ENCODE measurements around the gene AUNIP. TPM values are rescaled to one million over a fixed set of nuclear protein-coding genes. Genes with fewer than 3 reads are reported as not detected.

Gene AUNIP
- total and polyA plus RNA-seq, 3 donors from 2014 or later: 14.1 to 28.5 (median 22.5) TPM

- Histone ChIP-seq H3K27me3 (no peaks in the 10 kb centered on the region), H3K4me3 (no peak overlapping the region), H3K9me3 (no peaks in the 10 kb centered on the region), H3K36me3 (ENCODE audit: low read depth, missing control alignments) (no peaks in the 10 kb centered on the region), H3K4me1 (peaks cover 17% of the 10 kb centered on the region), H3K27ac (no peak overlapping the region)
- 78 to 82% methylated on average over 9 of the region's 9 CpGs for WGBS, 2 donors
- DNase-seq: no peak
- intact Hi-C loops (cut with DNase I; ENCODE audit: low total_unique reads): no loop called here
- TF ChIP-seq, protein P1, sequence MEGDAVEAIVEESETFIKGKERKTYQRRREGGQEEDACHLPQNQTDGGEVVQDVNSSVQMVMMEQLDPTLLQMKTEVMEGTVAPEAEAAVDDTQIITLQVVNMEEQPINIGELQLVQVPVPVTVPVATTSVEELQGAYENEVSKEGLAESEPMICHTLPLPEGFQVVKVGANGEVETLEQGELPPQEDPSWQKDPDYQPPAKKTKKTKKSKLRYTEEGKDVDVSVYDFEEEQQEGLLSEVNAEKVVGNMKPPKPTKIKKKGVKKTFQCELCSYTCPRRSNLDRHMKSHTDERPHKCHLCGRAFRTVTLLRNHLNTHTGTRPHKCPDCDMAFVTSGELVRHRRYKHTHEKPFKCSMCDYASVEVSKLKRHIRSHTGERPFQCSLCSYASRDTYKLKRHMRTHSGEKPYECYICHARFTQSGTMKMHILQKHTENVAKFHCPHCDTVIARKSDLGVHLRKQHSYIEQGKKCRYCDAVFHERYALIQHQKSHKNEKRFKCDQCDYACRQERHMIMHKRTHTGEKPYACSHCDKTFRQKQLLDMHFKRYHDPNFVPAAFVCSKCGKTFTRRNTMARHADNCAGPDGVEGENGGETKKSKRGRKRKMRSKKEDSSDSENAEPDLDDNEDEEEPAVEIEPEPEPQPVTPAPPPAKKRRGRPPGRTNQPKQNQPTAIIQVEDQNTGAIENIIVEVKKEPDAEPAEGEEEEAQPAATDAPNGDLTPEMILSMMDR (IDR thresholded peaks at IDR 0.05): no peak
- no peak for TF ChIP-seq POLR2A (IDR thresholded peaks at IDR 0.05)
Observed at GRCh38 chr1:25867210-25867991, 8.1 kb upstream of the AUNIP start.

DNA sequence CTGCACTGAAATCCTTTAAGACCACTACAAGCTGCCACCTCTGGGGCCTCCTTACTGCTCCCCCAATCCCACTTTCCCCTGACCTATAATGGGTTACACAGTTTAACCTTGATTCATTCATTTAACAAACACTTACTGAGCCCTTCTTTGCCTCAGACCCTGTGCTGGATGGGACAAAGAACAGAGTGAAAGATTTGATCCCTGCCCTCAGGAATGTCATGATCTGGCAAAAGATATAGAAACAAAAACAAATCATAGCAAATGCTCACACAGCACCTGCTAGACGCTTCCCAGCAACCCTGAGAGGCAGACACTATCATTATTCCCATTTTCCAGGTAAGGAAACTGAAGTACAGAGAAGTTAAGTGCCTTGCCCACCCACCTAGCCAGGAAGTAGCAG, 7.0 kb upstream of the AUNIP start:
- intact Hi-C loops (cut with DNase I; ENCODE audit: low total_unique reads): no loop called here
- 69 to 74% methylated on average over 1 of the region's 1 CpG for WGBS, 2 donors
- H3K36me3 ChIP-seq (ENCODE audit: low read depth, missing control alignments): no peaks in the 10 kb centered on the region
- H3K27me3 ChIP-seq: no peaks in the 10 kb centered on the region
- no peak overlapping the region for H3K27ac ChIP-seq
- TF ChIP-seq, protein P1 (IDR thresholded peaks at IDR 0.05): no peak
- TF ChIP-seq POLR2A (IDR thresholded peaks at IDR 0.05): no peak
- no peaks in the 10 kb centered on the region for H3K9me3 ChIP-seq
- no peak for DNase-seq
- no peak overlapping the region for H3K4me3 ChIP-seq
- peaks cover 5% of the 10 kb centered on the region for H3K4me1 ChIP-seq

DNA sequence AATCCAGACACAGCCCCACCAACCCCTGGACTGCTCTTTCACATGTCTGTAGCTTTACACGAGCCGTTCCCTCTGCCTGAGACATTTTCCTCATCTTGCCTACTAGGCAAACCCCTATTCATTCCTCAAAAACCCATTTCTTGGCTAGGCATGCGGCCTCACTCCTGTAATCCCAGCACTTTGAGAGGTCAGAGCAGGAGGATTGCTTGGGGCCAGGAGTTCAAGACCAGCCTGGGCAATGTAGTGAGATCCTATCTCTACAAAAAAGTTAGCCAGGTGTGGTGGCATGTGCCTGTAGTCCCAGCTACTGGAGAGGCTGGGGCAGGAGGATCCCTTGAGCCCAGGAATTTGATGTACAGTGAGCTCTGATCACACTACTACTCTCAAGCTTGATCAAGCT, 5.2 kb upstream of the AUNIP start:
- no peaks in the 10 kb centered on the region for H3K27me3 ChIP-seq
- H3K4me3 ChIP-seq: no peak overlapping the region
- intact Hi-C loops (cut with DNase I; ENCODE audit: low total_unique reads): no loop called here
- TF ChIP-seq POLR2A (IDR thresholded peaks at IDR 0.05): no peak
- TF ChIP-seq, protein P1 (IDR thresholded peaks at IDR 0.05): no peak
- no peaks in the 10 kb centered on the region for H3K9me3 ChIP-seq
- H3K4me1 ChIP-seq: no peaks in the 10 kb centered on the region
- DNase-seq: no peak
- H3K36me3 ChIP-seq (ENCODE audit: low read depth, missing control alignments): no peaks in the 10 kb centered on the region
- H3K27ac ChIP-seq: no peak overlapping the region
- WGBS, 2 donors: 91 to 93% methylated on average over 3 of the region's 3 CpGs

- no peaks in the 10 kb centered on the region for H3K9me3 ChIP-seq
- H3K4me1 ChIP-seq: peaks cover 2% of the 10 kb centered on the region
- DNase-seq: peak; percentile 25
- no peak for TF ChIP-seq POLR2A (IDR thresholded peaks at IDR 0.05)
- TF ChIP-seq, protein P1 (IDR thresholded peaks at IDR 0.05): no peak
- no peaks in the 10 kb centered on the region for H3K36me3 ChIP-seq (ENCODE audit: low read depth, missing control alignments)
- 88 to 89% methylated on average over 15 to 25 of the region's 25 CpGs for WGBS, 2 donors
- no peak overlapping the region for H3K4me3 ChIP-seq
- no peak overlapping the region for H3K27ac ChIP-seq
- H3K27me3 ChIP-seq: no peaks in the 10 kb centered on the region
- intact Hi-C loops (cut with DNase I; ENCODE audit: low total_unique reads): no loop called here
Observed at GRCh38 chr1:25863486-25864262, 4.4 kb upstream of the AUNIP start.
